ENCODE results near the gene GLUL.

- no peak for TF ChIP-seq CTCF (IDR thresholded peaks at IDR 0.05)
- no peak for TF ChIP-seq POLR2A (IDR thresholded peaks at IDR 0.05)
- no peak for TF ChIP-seq EP300 (IDR thresholded peaks at IDR 0.05)
These were observed 55.6 kb downstream of the GLUL start for GRCh38 chr1:182335771-182336566.

Data from ovary (tissue), 3 donors.